Fibroblast of skin of left biceps (primary cell): Measurements from ENCODE around the gene BNC2.

Experiments used
- DNase-seq, 2 experiments: peaks; one replicate each; pipeline ENCODE4 v3.0.0-alpha.2; 2013; ENCODE audit warnings: low read depth in 2 of 2

Gene BNC2

DNA sequence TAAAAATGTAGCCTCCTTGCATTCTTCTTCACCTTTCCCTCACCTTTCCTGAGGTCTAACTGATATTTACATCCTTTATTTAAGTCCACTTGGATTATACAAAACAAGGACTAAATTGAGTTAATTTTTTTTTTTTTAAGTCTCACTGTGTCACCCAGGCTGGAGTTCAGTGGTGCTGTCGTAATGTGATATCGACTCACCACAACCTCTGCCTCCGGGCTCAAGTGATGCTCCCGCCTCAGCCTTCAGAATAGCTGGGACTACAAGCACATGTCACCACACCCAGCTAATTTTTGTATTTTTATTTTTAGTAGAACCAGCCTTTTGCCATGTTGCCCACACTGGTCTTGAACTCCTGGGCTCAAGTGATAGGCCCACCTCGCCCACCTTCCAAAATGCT lies 195.3 kb downstream of the BNC2 start:
- no peak for DNase-seq

DNA sequence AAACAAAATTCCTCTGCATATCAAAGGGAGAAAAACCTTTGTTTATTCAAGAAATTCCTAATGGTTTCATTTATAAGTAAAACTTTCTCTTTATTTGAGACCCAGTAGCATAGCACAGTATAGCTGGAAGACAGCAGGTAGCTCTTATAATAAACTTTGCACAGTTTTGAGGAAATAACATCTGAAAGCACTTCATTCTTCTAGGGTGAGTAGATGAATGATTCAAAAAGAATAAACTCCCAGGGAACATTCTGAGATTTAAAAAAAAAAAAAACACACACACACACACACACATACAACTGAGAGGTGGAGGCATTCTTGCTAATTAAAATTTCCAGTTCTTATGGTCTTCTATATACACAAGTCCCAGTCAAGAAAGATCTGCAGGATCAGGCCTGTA lies 197.3 kb downstream of the BNC2 start:
- DNase-seq, result no peak

DNA sequence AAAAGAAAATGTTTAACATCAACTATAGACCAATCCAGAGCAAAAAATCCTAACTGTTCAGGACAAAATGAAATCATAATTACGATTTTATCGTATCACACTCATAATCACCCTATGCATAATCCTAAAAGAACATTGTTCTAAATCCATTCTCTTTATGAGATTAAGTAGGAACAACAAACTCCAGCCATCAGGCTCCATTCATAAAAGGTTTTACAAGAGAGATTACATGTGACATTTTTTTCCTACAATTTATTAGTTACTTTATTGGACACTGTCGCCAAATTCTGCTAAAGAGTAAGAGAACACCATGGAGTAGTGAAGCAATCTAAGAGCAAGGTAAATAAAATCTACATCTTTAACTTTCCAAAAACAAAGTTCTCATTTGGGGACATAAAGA lies 198.0 kb downstream of the BNC2 start:
- DNase-seq, result no peak

DNA sequence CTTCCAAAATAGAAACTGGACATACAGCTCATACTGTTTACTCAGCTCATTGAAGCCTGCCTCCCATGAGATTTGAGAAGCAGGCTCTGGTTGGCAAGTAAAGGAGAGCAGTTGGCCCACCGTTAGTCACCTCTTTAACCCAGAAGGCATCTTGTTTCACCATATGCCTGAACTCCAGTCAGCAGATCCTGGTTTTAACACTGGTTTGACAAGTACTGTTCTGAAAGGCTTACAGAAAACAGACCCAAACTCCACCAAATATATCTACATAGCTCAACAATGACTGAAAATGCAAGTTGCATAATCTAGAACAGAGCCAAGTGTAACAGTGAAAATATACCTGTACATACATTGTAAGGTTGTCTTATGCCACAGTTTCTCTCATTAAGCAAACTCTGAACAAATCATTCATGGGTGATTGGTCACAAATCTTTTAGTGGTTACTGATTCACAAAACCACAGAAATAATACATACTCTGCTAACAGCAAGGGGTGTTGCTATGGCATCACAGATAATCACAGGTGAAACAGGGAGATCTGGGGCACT lies 198.8 kb downstream of the BNC2 start:
- DNase-seq, result peak in 1 of 2 experiments; percentile 38

DNA sequence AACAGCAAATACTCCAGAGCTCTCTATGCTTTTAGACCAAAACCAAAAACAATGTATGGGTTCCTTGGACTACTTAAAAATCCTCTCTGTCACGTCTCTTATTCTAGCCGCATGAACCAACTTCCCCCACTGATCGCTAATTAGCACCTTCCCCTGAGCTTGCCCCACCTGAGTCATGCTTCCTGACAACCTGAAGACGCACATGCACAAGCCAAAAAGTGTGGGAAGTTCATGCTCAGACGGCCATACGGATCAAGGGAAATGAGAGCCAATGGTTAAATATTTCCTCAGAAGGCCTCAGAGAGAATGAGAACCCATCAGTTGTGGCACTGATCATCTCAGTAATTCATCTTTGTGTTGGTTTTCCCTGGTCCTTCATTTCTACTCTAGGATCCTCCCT lies 199.7 kb downstream of the BNC2 start:
- DNase-seq, result no peak

DNA sequence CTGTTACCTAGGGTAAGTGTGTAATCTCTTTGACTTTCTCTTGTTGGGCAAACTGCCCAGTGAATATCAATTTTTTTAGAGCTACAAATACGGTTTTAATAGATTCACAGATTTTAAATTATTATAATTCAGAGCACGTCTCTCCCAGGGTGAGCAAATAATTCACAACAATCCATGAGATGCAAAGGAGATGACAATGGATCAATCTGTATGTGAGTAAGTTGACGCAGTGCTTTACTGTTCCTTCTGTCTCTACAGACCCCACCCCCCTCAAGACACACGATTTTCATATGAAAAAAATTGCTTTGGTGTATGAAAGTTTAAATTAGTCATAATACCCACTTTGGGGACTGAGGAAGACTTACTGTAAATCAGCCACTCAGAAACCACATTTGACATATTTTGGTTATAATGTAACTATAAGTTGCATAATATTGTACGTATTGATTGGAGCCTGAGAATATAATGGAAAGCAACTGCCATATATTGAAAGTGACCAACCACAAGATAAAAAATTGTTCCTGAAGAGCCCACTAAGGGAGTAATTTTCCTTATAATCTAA lies 201.7 kb downstream of the BNC2 start:
- peak; percentile 54 to 56 for DNase-seq

DNA sequence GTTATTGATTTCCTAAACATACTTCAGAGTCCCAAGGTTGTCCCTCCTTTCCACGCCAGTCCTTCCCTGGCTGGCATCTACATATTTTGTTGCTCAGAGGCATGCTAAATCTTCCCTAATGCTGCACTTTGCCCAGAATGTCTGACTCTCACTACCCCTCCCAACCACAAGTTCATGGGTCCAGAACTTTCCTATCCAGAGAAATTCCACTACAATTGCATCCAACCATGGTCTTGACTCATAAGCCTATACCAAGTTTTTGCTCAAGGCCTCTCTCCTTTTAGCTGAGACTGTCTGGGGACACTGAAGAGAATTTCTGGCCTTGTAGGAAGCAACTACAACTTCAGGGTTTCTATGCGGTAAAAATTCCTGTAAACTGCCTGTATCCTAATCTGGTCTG lies 206.3 kb downstream of the BNC2 start:
- no peak for DNase-seq

DNA sequence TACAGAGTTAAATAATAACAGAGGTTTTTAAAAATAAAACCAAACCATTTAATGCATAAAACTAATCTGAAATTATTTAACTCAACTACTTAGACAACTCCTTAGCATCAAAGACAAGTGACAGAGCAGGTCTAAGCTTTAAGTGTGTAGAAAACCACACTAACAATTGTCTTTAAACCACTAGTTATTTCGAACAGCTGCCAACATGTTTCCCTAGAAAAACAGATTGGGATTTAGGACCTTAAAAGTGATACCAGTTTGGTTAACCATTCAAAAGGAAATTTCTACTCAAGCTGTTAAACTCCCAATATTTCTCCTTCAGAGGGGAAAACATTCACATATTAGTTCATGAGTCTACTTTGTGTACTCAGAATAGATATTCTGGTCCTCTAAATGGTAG lies 208.7 kb downstream of the BNC2 start:
- no peak for DNase-seq

DNA sequence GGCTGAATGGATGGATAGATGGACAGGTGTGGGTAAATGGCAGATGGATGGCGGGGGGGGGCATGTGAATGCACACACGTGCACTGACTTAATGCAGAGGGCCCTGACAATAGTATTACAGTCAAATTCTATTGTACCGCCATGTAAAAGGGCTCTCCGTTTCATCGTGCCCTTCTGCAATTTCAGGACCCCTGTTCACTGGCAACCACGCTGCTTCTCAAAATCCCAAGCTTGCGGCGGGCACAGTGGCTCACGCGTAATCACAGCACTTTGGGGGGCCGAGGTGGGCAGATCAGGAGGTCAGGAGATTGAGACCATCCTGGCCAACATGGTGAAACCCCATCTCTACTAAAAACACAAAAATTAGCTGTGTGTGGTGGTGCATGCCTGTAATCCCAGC lies 211.4 kb downstream of the BNC2 start:
- no peak for DNase-seq

DNA sequence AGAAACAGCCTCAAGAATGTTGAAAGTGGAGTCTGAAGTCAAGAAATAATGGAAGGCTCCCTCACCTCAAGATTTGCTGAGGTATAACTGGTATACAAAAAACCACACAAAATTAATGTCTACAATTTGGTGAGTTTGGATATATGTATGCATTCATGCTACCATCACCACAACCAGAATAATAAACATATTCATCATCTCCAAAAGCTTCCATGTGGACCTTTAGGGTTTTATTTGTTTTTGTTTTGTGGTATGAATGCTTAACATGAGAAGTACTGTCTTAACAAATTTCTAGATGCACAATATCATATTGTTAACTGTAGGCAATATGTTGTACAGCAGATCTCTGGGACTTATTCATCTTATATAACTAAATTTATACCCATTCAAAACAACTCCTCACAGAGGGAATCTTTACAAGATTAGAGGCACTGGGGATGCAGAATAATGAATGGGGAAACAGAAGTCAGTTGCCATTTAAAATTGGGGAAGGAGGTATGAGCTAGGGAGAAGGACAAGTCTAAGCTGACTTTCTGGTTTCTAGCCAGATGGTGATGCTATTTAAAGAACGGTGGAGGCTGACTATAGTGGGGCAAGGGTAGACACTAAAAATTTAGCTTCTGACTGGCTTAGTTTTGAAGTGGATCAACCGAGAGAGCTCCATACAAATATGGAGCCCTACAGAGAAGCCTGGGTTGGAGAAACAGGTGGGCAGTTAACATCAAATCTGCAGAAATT lies 213.9 kb downstream of the BNC2 start:
- no peak for DNase-seq

DNA sequence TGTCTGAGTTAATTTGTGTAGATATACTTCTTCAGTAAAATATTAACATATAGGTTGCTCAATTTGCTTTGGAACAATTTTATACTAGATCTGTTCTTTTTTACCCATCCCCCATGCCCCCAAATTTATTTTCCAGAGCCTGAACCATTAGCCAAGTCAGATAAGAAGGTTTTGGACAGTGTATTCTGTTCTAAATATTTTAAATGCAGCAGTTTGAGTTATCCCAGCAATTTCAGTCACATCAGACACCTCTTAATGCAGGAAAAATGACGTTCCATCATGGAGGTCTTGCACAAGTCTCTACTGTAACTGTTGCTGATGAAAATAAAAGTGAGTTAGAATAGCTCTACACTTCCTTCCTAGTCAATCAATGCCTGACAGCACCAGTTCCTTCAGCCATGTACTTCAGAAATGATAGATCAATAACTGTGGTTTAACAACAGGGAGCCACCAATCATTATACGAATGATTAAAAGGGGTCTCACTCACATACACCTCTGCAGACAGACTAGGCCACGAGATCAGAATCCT lies 215.8 kb downstream of the BNC2 start:
- no peak for DNase-seq

DNA sequence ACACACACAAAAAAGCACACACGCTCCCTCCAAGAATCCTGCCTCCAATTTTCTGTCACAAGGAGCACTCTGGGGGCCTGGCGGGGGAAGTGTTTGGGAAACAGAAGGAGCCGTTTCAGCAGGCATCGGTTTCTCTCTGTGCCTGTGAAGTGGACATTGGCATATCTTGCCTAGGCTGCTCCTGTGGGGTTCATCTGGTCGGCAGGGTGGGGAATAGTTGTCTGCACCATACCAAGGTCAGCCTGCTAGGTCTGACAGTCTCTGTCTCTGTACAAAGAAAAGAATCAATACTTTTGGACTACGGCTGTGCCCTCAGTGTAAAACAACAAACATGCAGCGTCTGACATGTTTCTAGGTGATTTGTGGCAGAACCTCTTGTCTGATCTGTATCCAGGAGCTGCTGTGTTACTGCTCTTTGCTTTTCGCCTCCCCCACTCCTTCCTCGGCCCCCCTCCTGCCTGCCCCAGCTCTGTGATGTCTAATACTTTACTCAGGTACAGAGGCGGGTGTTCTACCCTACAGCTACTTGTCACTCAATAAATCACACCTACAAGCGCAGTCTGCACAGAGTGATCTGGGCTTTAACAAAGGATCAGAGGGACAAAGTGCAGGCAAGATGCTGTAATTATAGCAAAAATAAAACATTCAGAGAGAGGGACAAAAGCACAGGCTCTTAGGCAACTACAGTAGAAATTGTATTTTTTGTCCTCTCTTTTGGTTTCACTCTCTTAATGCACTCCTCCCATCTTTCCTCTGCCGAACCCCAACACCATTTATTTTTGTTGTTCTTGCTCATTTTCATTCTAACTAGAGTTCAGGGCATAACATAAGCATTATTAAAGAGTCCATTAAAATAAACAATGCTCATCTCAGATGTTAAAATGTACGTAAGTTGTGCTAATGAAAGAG lies 216.7 kb downstream of the BNC2 start:
- DNase-seq, result no peak

DNA sequence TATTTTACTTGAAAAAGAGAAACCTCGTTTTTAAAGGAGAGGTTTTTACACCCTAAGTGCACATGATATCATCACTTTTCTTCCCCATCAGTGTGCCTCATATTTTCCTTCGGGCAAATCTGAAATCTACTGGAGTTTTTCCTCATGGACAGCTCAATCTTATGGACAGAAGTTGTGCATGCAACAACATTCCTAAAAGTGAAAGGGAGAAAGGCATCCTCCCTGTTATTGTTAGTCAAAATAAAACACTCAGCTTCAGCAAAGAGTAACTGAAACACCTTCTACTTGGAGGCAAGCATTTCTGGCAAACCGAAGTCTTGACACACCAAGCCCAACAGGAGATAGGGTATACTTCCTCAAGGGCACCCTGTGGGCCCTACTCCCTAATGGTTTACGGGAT lies 217.9 kb downstream of the BNC2 start:
- no peak for DNase-seq

DNA sequence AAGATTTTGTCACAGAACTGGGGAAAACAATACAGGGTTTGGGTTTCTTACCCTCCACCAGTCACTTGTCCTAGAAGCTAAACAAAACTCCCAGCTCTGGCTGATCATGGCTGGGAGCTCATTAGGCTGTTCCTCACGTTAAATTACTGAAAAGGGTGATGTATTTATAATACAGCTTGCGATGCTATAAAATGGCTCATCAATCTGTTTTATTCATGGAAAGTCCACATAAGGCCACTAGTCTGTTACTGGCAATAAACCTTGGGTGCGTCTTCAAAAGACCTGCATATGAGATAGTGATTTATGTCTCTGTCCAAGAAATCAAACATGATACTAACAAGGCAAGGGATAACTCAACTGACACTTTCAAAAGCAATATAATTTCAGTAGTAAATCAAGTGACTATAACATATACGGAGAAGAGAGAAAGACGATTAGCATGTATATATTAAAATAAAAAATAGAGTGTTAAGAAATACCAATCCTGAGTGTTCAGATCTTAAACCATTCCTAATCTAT lies 219.0 kb downstream of the BNC2 start:
- DNase-seq, result no peak

DNA sequence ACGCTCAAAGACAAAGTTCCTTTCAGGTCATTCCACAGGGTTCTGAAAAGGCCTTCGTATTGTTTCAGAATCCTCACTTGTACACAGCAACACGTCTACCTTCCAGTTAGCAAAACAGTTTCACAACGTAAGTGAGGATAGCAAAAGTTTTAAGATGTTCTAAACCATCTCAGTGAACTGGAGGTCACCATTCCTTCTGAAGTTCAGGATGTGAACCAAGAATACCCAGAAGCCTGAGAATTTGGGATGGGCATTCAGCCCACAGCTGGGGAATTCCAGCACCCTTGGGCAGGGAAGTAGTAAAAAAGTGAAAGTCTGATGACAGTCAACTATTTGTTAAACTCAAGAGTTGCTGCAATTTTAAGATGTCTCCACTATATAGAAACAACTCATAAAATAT lies 224.5 kb downstream of the BNC2 start:
- no peak for DNase-seq

DNA sequence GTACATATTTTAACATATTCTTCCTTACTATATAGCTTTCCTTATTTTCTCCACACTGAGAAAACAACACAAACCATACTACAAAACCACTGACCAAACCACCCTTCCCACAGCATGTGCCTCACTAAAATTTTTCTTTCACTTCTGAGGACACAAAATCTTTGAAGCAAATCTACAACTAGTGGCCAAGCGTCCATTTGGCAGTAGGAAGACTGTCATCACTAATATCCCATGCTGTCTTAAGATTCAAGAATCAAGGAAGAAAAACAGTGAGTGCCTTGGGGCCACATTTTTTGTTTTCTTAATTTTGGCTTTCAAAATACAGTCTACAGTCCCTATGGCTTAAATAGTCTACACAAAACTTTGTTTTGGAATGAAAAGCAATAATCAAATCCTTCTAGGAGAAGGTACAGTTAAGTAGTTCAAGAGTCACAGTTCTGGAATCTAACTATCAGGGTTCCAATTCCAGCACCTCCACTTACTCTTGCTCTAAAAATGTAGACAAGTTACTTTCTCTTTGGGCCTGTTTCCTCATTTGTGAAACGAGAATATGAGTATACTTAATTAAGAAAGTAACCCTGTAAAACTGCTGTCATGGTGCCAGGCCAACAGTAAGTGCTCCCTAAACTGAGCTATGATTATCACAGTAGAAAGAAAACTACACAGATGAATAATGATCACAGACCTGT lies 227.9 kb downstream of the BNC2 start:
- no peak for DNase-seq

DNA sequence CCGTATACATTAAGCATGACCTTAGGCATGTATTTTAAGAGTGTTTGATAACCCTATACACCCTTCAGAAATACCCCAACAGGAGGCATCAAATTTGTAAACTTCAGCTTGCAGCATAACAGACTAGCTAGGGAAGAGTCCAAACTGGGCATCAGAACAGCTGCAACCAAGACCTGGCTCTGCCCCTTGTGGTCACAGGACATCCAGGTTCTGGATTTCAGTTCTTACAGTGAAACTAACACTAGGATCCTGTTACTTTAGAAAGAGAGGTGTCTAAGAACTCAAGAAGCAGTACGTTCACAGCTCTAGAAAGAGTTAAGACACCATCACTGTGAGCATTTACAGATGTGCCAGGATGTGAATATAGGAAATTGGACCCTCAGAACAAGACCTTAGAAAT lies 229.8 kb downstream of the BNC2 start:
- DNase-seq, result no peak

DNA sequence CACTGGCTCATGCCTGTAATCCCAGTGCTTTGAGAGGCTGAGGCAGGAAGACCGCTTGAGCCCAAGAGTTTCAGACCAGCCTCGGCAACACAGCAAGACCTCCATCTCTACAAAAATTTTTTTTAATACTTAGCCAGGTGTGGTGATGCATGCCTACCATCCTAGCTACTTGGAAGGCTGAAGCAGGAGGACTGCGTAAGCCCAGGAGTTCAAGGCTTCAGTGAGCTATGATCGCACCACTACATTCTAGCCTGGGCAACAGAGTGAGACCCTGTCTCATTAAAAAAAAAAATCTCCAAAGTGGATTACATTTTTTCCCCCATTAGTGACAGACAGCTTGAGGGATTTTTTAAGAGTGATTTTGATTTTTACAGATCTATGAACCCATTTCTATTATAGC lies 230.8 kb downstream of the BNC2 start:
- DNase-seq, result no peak

DNA sequence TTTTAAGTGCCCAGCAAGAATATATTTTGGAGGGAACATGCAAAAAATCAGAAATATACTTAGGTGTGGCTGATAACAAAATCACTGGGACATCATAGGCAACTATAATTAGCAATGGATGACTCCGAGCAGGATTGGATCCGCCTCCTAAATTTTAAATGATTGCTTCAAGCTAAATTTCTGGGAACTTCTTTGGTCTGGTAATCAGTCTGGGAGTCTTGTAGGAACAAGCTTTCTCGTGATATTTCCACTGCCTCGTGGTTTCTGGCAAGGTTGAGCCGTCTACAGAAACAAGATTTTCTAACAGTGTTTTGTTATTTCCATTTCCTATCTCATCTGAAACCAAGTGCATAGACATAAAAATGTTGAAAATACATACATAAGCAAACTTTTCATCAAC lies 232.6 kb downstream of the BNC2 start:
- DNase-seq, result no peak

DNA sequence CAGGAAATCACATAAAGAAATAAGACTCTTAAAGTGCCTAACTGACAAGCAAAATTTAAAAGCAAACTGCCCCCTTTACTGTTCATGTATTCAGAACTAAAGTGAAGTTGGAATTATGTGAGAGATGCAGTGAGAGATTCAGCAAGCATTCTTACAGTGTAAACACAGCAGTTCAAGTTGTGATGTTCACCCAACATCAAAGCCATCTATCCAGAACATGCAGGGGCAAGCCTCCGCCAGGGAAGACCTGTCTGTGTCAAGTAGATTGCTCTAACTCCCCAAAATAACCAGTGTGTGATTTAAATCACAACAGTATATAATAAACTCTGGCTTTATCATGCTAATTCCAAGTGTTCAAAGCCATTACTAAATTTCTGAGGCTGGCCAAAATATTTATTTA lies 233.3 kb downstream of the BNC2 start:
- no peak for DNase-seq

DNA sequence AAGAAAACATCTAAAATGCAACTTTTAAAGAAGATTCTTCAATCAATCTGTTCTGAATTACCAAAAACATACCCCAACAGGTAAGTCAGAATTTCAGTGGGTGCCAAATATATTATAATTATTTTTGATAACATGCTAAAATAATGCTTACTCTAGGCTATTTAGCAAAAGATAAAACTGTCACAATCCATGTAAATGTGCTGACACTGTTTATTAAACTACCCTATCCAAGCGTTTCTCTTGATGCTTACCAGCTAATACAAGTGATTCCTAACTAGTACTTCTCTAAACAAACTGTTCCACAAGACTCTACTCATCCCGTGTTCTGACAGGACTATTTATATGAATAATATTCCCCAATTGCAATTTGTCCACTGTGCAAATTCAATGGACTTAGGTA lies 236.7 kb downstream of the BNC2 start:
- no peak for DNase-seq

DNA sequence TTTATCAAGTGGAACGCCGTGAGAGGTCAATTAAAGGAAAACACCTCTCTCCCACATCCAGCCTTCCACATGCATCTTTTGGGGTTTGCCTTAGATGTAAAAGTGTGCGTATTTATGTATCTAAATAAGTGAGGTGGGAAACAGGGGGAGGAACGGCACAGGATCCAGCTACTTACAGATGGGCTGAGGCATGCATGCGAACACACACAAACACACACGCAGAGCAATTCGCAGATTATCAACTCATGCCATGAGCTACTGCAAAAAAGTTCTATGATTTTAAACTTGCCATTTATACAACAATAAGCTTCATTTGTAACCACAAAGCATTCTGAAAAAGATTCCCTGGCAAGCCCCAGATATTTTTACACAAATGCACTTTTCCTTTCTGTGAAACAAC lies 242.1 kb downstream of the BNC2 start:
- DNase-seq, result peak in 1 of 2 experiments; percentile 24
